Stimulated activated CD4-positive, alpha-beta T cell treated with anti-CD3 and anti-CD28 coated beads, Interleukin-2, amount 100 ng/mL, for 4 hours (primary cell): Measurements from ENCODE around the gene PSMA3.

Source experiments
- DNase-seq: peaks from one replicate; pipeline ENCODE4 v3.0.0-alpha.2; 2020; ENCODE audit warnings: low read depth

Gene PSMA3

GRCh38 chr14:58299401-58300330 lies 55.0 kb downstream of the PSMA3 start:
- DNase-seq: no peak

- no peak for DNase-seq
Measured at GRCh38 chr14:58301416-58301815, 56.8 kb downstream of the PSMA3 start.

- no peak for DNase-seq
Measured at GRCh38 chr14:58305730-58306129, 61.1 kb downstream of the PSMA3 start.

GRCh38 chr14:58307597-58308316 lies 63.1 kb downstream of the PSMA3 start:
- no peak for DNase-seq

DNA sequence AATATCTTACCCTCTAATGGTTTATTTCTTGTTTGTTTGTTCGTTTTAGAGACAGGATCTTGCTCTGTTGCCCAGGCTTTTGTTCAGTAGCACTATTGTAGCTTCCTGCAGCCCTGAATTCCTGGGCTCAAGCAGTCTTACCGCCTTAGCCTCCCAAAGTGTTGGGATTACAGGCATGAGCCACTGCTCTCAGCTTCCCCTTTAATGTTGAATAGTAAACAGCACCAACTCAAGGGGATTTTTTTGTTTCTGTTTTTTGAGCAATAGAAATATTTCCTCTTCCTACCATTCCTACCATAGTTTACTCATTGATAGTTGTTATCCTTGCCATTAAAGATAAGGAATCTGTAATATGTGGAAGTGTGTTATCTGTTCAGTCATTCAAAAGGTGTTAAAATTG lies 64.4 kb downstream of the PSMA3 start:
- DNase-seq: no peak

DNA sequence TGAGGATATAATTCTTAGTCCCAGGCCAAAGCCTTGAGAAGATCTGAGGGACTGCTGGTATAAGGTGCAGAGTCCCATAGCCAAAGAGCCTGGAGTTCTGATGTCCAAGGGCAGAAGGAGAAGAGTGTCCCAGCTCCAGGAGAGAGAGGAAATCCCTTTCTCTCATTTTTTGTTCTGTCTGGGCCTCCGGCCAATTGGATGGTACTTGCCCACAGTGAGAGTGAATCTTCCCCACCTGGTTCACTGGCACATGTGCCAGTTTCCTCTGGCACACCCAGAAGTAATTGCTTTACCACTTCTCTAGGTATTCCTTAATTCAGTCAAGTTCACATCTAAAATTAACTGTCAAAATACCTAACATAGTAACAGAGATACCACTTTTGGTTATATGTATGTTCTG lies 69.1 kb downstream of the PSMA3 start:
- no peak for DNase-seq

DNA sequence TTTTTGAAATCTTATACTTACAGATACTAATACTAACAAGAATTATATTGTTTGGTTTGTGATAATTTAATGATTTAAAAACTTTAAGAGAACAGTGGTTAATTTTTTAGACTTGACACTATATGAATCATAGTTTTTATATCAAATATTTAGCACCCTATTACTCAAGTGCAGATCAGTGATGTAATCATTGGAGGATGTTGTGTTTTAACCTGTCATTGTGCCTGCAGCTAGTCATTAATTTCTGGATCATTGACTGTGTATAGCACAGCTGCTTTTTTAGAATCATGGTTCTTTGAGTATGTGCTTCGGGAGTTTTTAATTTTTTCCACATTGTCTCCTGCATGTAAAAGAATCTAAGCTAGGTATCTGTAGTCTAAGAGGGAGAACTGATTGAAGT lies 71.0 kb downstream of the PSMA3 start:
- DNase-seq: no peak
